Neural progenitor cell (in vitro differentiated cells): ENCODE results near the gene PIERCE2. TPM values are rescaled to one million over a fixed set of nuclear protein-coding genes. Genes with fewer than 3 reads are reported as not detected.
A peak's percentile ranks its signal among the peaks of the same experiment; 100 is the strongest.
"Not testable (repeated sequence)": the region's sequence is repeated elsewhere in the genome, so short reads cannot be mapped to it uniquely, and the experiment has no call there.

Experiments
- DNase-seq: peaks from one replicate; pipeline ENCODE4 v3.0.0-alpha.2; 2016; ENCODE audit warnings: low spot score
- H2AFZ ChIP-seq: fragments of 200-600 bp; sonication (generic); replicated peaks from 2 replicates; pipeline ENCODE4 v1.6.1; 2016; ENCODE audit warnings: antibody characterized with exemption
- H3F3A ChIP-seq: fragments of 200-600 bp; sonication (generic); 2 replicates; pipeline ENCODE4 v1.6.1; 2016; ENCODE audit warnings: antibody characterized with exemption, low read depth
- H3K27ac ChIP-seq: fragments of 200-600 bp; sonication (generic); 2 replicates; pipeline ENCODE4 v1.5.1; 2016; ENCODE audit warnings: mild to moderate bottlenecking
- H3K27me3 ChIP-seq: fragments of 200-600 bp; sonication (generic); 2 replicates; pipeline ENCODE4 v1.6.1; 2016; ENCODE audit warnings: mild to moderate bottlenecking, moderate library complexity
- H3K36me3 ChIP-seq: fragments of 200-600 bp; sonication (generic); 2 replicates; pipeline ENCODE4 v1.5.1; 2016
- H3K4me1 ChIP-seq: fragments of 200-600 bp; sonication (generic); 2 replicates; pipeline ENCODE4 v1.6.1; 2016; ENCODE audit warnings: mixed run types
- H3K4me2 ChIP-seq: fragments of 200-600 bp; sonication (generic); 2 replicates; pipeline ENCODE4 v1.6.1; 2016
- H3K4me3 ChIP-seq: fragments of 200-600 bp; sonication (generic); 2 replicates; pipeline ENCODE4 v1.5.1; 2016
- H3K79me2 ChIP-seq: fragments of 200-600 bp; sonication (generic); 2 replicates; pipeline ENCODE4 v1.6.1; 2016; ENCODE audit warnings: low read depth
- H3K9ac ChIP-seq: fragments of 200-600 bp; sonication (generic); 2 replicates; pipeline ENCODE4 v1.6.1; 2016
- H3K9me3 ChIP-seq: fragments of 200-600 bp; sonication (generic); 2 replicates; pipeline ENCODE4 v1.5.1; 2016; ENCODE audit warnings: low read depth
- H4K20me1 ChIP-seq: fragments of 200-600 bp; sonication (generic); 2 replicates; pipeline ENCODE4 v1.6.1; 2016; ENCODE audit warnings: low read depth
- H3K27ac Mint-ChIP-seq: 3 replicates; pipeline ENCODE4 v1.8.0; 2021; ENCODE audit warnings: mixed read lengths
- H3K27me3 Mint-ChIP-seq: 2 replicates; pipeline ENCODE4 v1.8.0; 2022; ENCODE audit warnings: low read depth, mild to moderate bottlenecking, inconsistent platforms, moderate library complexity, mixed read lengths; ENCODE audit not compliant: insufficient read depth
- H3K36me3 Mint-ChIP-seq: 3 replicates; pipeline ENCODE4 v1.8.0; 2021; ENCODE audit warnings: mixed read lengths
- H3K4me1 Mint-ChIP-seq: 3 replicates; pipeline ENCODE4 v1.8.0; 2021; ENCODE audit warnings: mixed read lengths
- H3K4me3 Mint-ChIP-seq: 3 replicates; pipeline ENCODE4 v1.8.0; 2021; ENCODE audit warnings: mild to moderate bottlenecking, moderate library complexity, mixed read lengths
- H3K9me3 Mint-ChIP-seq: 3 replicates; pipeline ENCODE4 v1.8.0; 2020; ENCODE audit warnings: mixed read lengths
- EZH2 ChIP-seq: fragments of 200-600 bp; sonication (generic); IDR thresholded peaks from 2 replicates; pipeline ENCODE4 v1.6.1; 2017; ENCODE audit warnings: antibody characterized with exemption, mild to moderate bottlenecking, moderate library complexity
- EZH2phosphoT487 ChIP-seq: fragments of 200-600 bp; sonication (generic); IDR thresholded peaks from 2 replicates; pipeline ENCODE4 v1.6.1; 2017; ENCODE audit warnings: antibody characterized with exemption
- total RNA-seq: library from RNA; depleted of rRNA; stranded (reverse); fragments of >200 nt; gene quantifications from 2 replicates; pipeline ENCODE4 v1.2.3, GENCODE V29; 2015; ENCODE audit warnings: low replicate concordance
- TF ChIP-seq, protein P1 (sequence below): fragments of 200-600 bp; sonication (generic); IDR thresholded peaks from 2 replicates; pipeline ENCODE4 v1.5.1; 2017; ENCODE audit warnings: antibody characterized with exemption, mild to moderate bottlenecking

Gene PIERCE2
- total RNA-seq, 1 donor from 2014 or later = 14.2 TPM

DNA sequence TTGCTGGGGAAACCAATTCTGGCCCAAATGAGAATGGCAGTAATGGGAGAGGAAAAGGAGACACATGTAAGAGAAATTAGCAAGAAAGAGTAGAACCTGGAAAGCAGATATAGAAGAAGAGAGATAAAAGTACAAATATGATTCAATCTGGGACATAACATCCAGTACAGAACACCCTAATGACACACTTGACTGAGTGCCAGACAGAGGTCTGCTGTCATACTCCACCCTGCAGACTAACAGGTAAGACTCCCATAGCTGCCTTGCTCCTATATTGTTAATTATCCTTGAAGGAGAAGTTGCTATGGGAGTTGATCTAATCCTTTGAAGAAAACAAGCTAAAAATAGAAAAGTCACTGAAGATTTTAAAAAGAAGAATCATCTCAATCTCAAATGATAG is 21.3 kb upstream of the PIERCE2 start:
- H3K27me3 Mint-ChIP-seq = peaks cover 3% of the 10 kb centered on the region
- no peaks in the 10 kb centered on the region for H3K4me1 Mint-ChIP-seq
- peaks cover 23% of the 10 kb centered on the region for H3K36me3 Mint-ChIP-seq
- H3K4me1 ChIP-seq = no peaks in the 10 kb centered on the region
- H3K36me3 ChIP-seq = no peaks in the 10 kb centered on the region
- no peak overlapping the region for H3K4me2 ChIP-seq
- no peaks in the 10 kb centered on the region for H4K20me1 ChIP-seq
- no peak overlapping the region for H3K27ac ChIP-seq
- H3K9ac ChIP-seq = no peak overlapping the region
- H2AFZ ChIP-seq = no peak overlapping the region
- no peak overlapping the region for H3K4me3 ChIP-seq
- H3K27me3 ChIP-seq = no peaks in the 10 kb centered on the region
- no peak overlapping the region for H3K4me3 Mint-ChIP-seq
- H3F3A ChIP-seq = no peaks in the 10 kb centered on the region
- no peaks in the 10 kb centered on the region for H3K9me3 ChIP-seq
- peaks cover 2% of the 10 kb centered on the region for H3K9me3 Mint-ChIP-seq
- H3K79me2 ChIP-seq = no peaks in the 10 kb centered on the region
- TF ChIP-seq EZH2 (no peak), EZH2phosphoT487 (no peak)
- TF ChIP-seq, protein P1, sequence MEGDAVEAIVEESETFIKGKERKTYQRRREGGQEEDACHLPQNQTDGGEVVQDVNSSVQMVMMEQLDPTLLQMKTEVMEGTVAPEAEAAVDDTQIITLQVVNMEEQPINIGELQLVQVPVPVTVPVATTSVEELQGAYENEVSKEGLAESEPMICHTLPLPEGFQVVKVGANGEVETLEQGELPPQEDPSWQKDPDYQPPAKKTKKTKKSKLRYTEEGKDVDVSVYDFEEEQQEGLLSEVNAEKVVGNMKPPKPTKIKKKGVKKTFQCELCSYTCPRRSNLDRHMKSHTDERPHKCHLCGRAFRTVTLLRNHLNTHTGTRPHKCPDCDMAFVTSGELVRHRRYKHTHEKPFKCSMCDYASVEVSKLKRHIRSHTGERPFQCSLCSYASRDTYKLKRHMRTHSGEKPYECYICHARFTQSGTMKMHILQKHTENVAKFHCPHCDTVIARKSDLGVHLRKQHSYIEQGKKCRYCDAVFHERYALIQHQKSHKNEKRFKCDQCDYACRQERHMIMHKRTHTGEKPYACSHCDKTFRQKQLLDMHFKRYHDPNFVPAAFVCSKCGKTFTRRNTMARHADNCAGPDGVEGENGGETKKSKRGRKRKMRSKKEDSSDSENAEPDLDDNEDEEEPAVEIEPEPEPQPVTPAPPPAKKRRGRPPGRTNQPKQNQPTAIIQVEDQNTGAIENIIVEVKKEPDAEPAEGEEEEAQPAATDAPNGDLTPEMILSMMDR = no peak
- no peak overlapping the region for H3K27ac Mint-ChIP-seq
- DNase-seq = no peak

- no peak overlapping the region for H2AFZ ChIP-seq
- H4K20me1 ChIP-seq = no peaks in the 10 kb centered on the region
- H3K9me3 Mint-ChIP-seq = no peaks in the 10 kb centered on the region
- no peak overlapping the region for H3K27ac ChIP-seq
- no peaks in the 10 kb centered on the region for H3K79me2 ChIP-seq
- DNase-seq = no peak
- no peaks in the 10 kb centered on the region for H3K36me3 ChIP-seq
- no peak overlapping the region for H3K4me2 ChIP-seq
- H3K4me3 Mint-ChIP-seq = no peak overlapping the region
- peaks cover 11% of the 10 kb centered on the region for H3K36me3 Mint-ChIP-seq
- peaks cover 5% of the 10 kb centered on the region for H3K4me1 Mint-ChIP-seq
- no peak overlapping the region for H3K4me3 ChIP-seq
- H3K9ac ChIP-seq = no peak overlapping the region
- no peaks in the 10 kb centered on the region for H3K9me3 ChIP-seq
- no peaks in the 10 kb centered on the region for H3K27me3 ChIP-seq
- TF ChIP-seq, protein P1 = no peak
- TF ChIP-seq EZH2phosphoT487 (no peak), EZH2 (no peak)
- peaks cover 1% of the 10 kb centered on the region for H3F3A ChIP-seq
- peaks cover 4% of the 10 kb centered on the region for H3K4me1 ChIP-seq
- no peak overlapping the region for H3K27ac Mint-ChIP-seq
- H3K27me3 Mint-ChIP-seq = peaks cover 3% of the 10 kb centered on the region
Measured at GRCh38 chr15:55389264-55389607, 19.1 kb upstream of the PIERCE2 start.

- no peaks in the 10 kb centered on the region for H3K27me3 ChIP-seq
- Mint-ChIP-seq H3K36me3 (peaks cover 7% of the 10 kb centered on the region), H3K27me3 (peaks cover 12% of the 10 kb centered on the region), H3K27ac (no peak overlapping the region), H3K4me3 (no peak overlapping the region), H3K9me3 (peaks cover 16% of the 10 kb centered on the region), H3K4me1 (peaks cover 21% of the 10 kb centered on the region)
- H3K9ac ChIP-seq = no peak overlapping the region
- no peak overlapping the region for H2AFZ ChIP-seq
- H4K20me1 ChIP-seq = no peaks in the 10 kb centered on the region
- DNase-seq = peak; percentile 54
- H3K4me2 ChIP-seq = peak overlapping the region; percentile 57
- H3K79me2 ChIP-seq = no peaks in the 10 kb centered on the region
- H3K27ac ChIP-seq = peak overlapping the region; percentile 76
- peak overlapping the region; percentile 3 for H3K4me3 ChIP-seq
- TF ChIP-seq EZH2phosphoT487 (no peak), EZH2 (no peak)
- TF ChIP-seq, protein P1 = no peak
- no peaks in the 10 kb centered on the region for H3K36me3 ChIP-seq
- H3K4me1 ChIP-seq = peaks cover 17% of the 10 kb centered on the region
- H3F3A ChIP-seq = peaks cover 17% of the 10 kb centered on the region
- H3K9me3 ChIP-seq = no peaks in the 10 kb centered on the region
Measured at GRCh38 chr15:55394694-55395093, 13.6 kb upstream of the PIERCE2 start.

DNA sequence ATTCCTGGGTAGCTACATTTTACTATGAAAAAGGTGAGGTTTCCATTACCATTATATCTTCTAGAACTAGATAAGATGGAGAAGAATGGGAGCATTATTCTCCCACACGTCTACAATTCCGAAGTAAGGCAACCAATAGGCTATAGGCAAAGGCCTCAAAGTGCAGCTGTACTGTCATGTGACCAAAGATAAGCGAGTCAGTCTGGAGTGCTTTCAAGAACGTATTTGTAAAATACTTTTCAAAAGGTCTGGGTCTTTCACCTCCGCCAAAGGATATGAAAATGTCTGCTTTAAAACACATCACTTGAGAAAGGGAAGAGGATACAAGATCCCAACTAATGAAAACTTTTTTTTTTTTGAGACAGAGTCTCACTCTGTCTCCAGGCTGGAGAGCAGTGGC is 10.1 kb upstream of the PIERCE2 start:
- peaks cover 17% of the 10 kb centered on the region for H3K4me1 ChIP-seq
- no peak overlapping the region for H3K4me3 Mint-ChIP-seq
- H3K4me1 Mint-ChIP-seq = peaks cover 21% of the 10 kb centered on the region
- no peaks in the 10 kb centered on the region for H3K9me3 ChIP-seq
- no peaks in the 10 kb centered on the region for H3K36me3 ChIP-seq
- TF ChIP-seq EZH2phosphoT487 (no peak), EZH2 (no peak)
- TF ChIP-seq, protein P1 = no peak
- peaks cover 16% of the 10 kb centered on the region for H3K9me3 Mint-ChIP-seq
- no peaks in the 10 kb centered on the region for H4K20me1 ChIP-seq
- no peak overlapping the region for H3K4me2 ChIP-seq
- H3F3A ChIP-seq = peaks cover 17% of the 10 kb centered on the region
- H3K27me3 ChIP-seq = no peaks in the 10 kb centered on the region
- no peak overlapping the region for H3K27ac Mint-ChIP-seq
- no peaks in the 10 kb centered on the region for H3K79me2 ChIP-seq
- no peak for DNase-seq
- no peak overlapping the region for H2AFZ ChIP-seq
- H3K27ac ChIP-seq = no peak overlapping the region
- H3K9ac ChIP-seq = no peak overlapping the region
- H3K36me3 Mint-ChIP-seq = peaks cover 10% of the 10 kb centered on the region
- peaks cover 12% of the 10 kb centered on the region for H3K27me3 Mint-ChIP-seq
- no peak overlapping the region for H3K4me3 ChIP-seq

- H3K4me2 ChIP-seq, H3K36me3 ChIP-seq, H3K27ac ChIP-seq, DNase-seq, H3K4me1 ChIP-seq, H3K9ac ChIP-seq, H3K27ac Mint-ChIP-seq, H3K4me1 Mint-ChIP-seq, H3K27me3 ChIP-seq, H3K4me3 Mint-ChIP-seq, H3F3A ChIP-seq, H4K20me1 ChIP-seq, H3K79me2 ChIP-seq, H3K4me3 ChIP-seq, H3K27me3 Mint-ChIP-seq, H3K9me3 ChIP-seq, H2AFZ ChIP-seq: not testable (repeated sequence)
- Mint-ChIP-seq H3K9me3 (peaks cover 16% of the 10 kb centered on the region), H3K36me3 (peaks cover 10% of the 10 kb centered on the region)
Measured at GRCh38 chr15:55400050-55400449, 8.2 kb upstream of the PIERCE2 start.
